ENCODE results near the gene DSG4. TPM values are rescaled to one million over a fixed set of nuclear protein-coding genes. Genes with fewer than 3 reads are reported as not detected.

Gene DSG4
- total and polyA plus RNA-seq, 12 donors: not detected

- Histone ChIP-seq H3K27me3 (no peaks in the 10 kb centered on the region), H3K4me3 (no peak overlapping the region)
These were observed 36.6 kb downstream of the DSG4 start for GRCh38 chr18:31413137-31413536.

GRCh38 chr18:31417850-31418249 lies 41.3 kb downstream of the DSG4 start:
- no peak for TF ChIP-seq CTCF (IDR thresholded peaks at IDR 0.05)
- H3K4me1 ChIP-seq: no peaks in the 10 kb centered on the region
- ATAC-seq: no peak
- no peak for DNase-seq
- intact Hi-C loops (cut with DNase I): no loop called here
- no peaks in the 10 kb centered on the region for H3K36me3 ChIP-seq
- H3K27me3 ChIP-seq: no peaks in the 10 kb centered on the region
- H3K9me3 ChIP-seq: peaks cover 0 to 4% (median 0%) of the 10 kb centered on the region in 11 donors
- H3K4me3 ChIP-seq: no peak overlapping the region
- H3K27ac ChIP-seq: no peak overlapping the region

More at GRCh38 chr18:31413137-31413536, 36.6 kb downstream of the DSG4 start:
- TF ChIP-seq CTCF (IDR thresholded peaks at IDR 0.05): no peak
- ATAC-seq (no peak), DNase-seq (no peak)
- intact Hi-C loops (cut with DNase I): no loop called here
- WGBS, 2 donors: 92 to 96% methylated on average over 6 of the region's 6 CpGs
- Histone ChIP-seq H3K36me3 (no peaks in the 10 kb centered on the region), H3K27ac (no peak overlapping the region), H3K9me3 (peaks cover 0 to 9% (median 0%) of the 10 kb centered on the region in 11 donors), H3K4me1 (no peaks in the 10 kb centered on the region)

- no peak for DNase-seq
- Histone ChIP-seq H3K36me3 (no peaks in the 10 kb centered on the region), H3K27me3 (no peaks in the 10 kb centered on the region), H3K4me1 (no peaks in the 10 kb centered on the region), H3K27ac (no peak overlapping the region), H3K4me3 (no peak overlapping the region), H3K9me3 (peaks cover 0 to 4% (median 0%) of the 10 kb centered on the region in 11 donors)
- intact Hi-C loops (cut with DNase I): no loop called here
- 91 to 93% methylated on average over 7 of the region's 7 CpGs for WGBS, 2 donors
- no peak for TF ChIP-seq CTCF (IDR thresholded peaks at IDR 0.05)
- ATAC-seq: no peak
These were observed 42.9 kb downstream of the DSG4 start for GRCh38 chr18:31419457-31419932.

- Histone ChIP-seq H3K36me3 (no peaks in the 10 kb centered on the region), H3K27me3 (no peaks in the 10 kb centered on the region), H3K27ac (no peak overlapping the region), H3K4me3 (no peak overlapping the region), H3K4me1 (no peaks in the 10 kb centered on the region), H3K9me3 (peaks cover 0 to 4% (median 0%) of the 10 kb centered on the region in 11 donors)
- WGBS, 2 donors: 91 to 94% methylated on average over 6 of the region's 6 CpGs
- no peak for DNase-seq
- intact Hi-C loops (cut with DNase I): loop anchor here in 1 of 10 donors (10.0 kb wide), 1 partner anchor 85 kb away; no protein-coding TSS in a partner anchor
- ATAC-seq: no peak
- no peak for TF ChIP-seq CTCF (IDR thresholded peaks at IDR 0.05)
These were observed 43.5 kb downstream of the DSG4 start for GRCh38 chr18:31420032-31420431.

Measured in heart right ventricle (tissue), 16 donors.